ENCODE results near the gene NKD2.

DNA sequence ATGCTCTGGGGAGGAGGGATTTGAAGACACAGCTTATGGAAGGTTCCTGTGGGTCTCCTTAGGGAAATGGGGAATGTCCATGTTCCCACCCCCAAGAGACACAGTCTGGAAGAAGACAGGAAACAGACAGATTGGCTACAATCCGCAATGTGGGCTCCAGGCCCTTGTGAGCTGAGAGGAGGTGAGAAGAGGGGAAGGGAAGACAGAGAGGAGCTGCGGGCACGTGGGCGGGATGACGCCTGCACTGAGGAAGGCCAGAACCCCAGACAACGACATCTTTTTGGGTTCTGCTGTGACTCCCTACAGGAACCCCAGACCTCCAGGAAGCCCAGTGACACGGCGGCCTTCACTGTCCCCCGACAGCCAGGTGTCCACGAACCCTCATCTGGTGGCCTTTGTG lies 29.9 kb upstream of the NKD2 start:
- TF ChIP-seq, protein P1, sequence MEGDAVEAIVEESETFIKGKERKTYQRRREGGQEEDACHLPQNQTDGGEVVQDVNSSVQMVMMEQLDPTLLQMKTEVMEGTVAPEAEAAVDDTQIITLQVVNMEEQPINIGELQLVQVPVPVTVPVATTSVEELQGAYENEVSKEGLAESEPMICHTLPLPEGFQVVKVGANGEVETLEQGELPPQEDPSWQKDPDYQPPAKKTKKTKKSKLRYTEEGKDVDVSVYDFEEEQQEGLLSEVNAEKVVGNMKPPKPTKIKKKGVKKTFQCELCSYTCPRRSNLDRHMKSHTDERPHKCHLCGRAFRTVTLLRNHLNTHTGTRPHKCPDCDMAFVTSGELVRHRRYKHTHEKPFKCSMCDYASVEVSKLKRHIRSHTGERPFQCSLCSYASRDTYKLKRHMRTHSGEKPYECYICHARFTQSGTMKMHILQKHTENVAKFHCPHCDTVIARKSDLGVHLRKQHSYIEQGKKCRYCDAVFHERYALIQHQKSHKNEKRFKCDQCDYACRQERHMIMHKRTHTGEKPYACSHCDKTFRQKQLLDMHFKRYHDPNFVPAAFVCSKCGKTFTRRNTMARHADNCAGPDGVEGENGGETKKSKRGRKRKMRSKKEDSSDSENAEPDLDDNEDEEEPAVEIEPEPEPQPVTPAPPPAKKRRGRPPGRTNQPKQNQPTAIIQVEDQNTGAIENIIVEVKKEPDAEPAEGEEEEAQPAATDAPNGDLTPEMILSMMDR (IDR thresholded peaks at IDR 0.05; ENCODE audit: low read length) = no peak
- TF ChIP-seq EZH2 (IDR thresholded peaks at IDR 0.05; ENCODE audit: borderline replicate concordance, low read length) = no peak

All from OCI-LY1 (cell line).